OCI-M2 (cell line): Measurements from ENCODE around the gene WSB2.
"Not testable (repeated sequence)": the region's sequence is repeated elsewhere in the genome, so short reads cannot be mapped to it uniquely, and the experiment has no call there.

Experiments
- DNase-seq: peaks from one replicate; lab custom pipeline; 2025; ENCODE audit not compliant: unreplicated experiment; lab: John Stamatoyannopoulos, UW

WSB2 gene

GRCh38 chr12:118035190-118036041 is 25.6 kb downstream of the WSB2 start:
- DNase-seq: no peak

- DNase-seq: no peak
Observed at GRCh38 chr12:118034429-118035189, 26.4 kb downstream of the WSB2 start.

- no peak for DNase-seq
Observed at GRCh38 chr12:118033902-118034301, 27.1 kb downstream of the WSB2 start.

- no peak for DNase-seq
Observed at GRCh38 chr12:118033323-118033722, 27.7 kb downstream of the WSB2 start.

GRCh38 chr12:118032188-118032587 is 28.8 kb downstream of the WSB2 start:
- DNase-seq: no peak

DNA sequence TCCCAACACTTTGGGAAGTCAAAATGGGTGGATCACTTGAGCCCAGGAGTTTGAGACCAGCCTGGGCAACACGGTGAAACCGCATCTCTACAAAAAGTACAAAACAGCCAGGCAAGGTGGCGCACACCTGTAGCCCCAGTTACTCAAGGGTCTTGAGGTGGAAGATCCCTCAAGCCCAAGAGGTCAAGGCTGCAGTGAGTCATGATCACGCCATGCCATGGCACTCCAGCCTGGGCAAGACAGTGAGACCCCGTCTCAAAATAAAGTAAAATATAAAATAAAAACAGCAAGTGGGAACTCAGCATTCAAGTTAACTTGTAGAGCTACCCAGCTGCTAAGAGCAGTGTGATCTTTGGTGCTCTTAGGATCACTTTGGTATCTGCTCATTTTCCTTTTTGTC is 31.8 kb downstream of the WSB2 start:
- no peak for DNase-seq

DNA sequence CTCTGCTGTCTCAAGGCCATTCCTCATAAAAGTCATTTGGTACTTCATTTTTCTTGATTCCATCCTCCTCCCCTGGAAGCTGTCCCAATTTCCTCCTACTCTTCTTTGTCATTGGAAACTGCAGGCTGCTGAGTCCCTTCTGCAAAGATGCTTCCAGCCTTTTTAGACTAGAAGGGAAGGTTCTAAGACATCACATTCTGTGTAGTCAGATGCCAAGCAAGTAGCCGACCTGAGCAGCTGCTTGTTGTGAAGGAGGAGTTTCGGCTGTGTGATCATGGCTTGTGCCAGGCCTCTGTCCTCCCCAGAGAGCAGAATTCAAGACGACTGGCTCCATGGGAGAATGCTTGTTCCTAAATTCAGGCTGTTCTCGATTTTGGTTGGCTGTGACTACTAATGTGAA is 35.8 kb downstream of the WSB2 start:
- DNase-seq: no peak

GRCh38 chr12:118023301-118023860 is 37.6 kb downstream of the WSB2 start:
- DNase-seq: no peak

GRCh38 chr12:118022728-118023109 is 38.3 kb downstream of the WSB2 start:
- no peak for DNase-seq

DNA sequence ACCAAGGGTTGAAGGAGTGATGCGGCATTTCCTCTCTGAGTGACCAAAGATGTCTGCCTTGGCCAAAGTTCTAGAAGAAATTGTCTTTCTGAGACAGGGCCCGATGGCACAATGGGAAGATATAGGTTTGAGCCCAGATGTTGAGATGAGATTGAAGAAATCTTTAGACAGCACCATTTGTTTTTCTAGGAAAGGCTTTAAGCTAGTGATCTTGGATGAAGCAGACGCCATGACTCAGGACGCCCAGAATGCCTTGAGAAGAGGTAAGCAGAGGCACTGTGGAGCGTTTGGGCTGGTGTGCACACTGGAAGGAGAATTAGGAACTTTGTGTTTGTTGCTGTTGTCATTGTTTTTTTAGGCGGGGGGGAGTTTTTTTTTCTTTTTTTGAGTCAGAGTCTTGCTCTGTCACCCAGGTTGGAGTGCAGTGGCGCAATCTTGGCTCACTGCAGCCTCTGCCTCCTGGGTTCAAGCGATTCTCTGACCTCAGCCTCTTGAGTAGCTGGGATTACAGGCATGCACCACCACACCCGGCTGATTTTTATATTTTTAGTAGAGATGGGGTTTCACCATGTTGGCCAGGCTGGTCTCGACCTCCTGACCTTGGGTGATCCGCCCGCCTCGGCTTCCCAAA is 38.8 kb downstream of the WSB2 start:
- not testable (repeated sequence) for DNase-seq

DNA sequence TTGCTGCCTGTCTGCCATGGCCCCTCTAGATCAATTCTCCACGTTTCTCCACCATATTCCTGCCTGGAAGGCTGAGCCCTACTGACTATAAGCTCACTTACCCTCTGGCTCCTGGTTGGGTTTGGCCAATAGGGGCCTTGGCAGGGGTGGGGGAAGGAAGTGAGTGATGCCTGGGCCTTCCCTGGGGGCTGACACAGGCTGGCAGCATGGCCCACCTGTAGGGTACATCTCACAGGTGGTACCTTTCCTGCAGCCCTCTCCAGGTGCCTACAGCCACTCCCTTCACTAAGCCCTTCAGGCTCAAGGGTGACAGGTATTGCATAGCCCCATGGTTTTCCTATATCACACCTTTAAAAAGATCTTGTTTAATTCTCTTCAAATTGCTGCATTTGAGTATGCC is 40.9 kb downstream of the WSB2 start:
- DNase-seq: no peak

- DNase-seq: no peak
Observed at GRCh38 chr12:118017926-118018325, 43.1 kb downstream of the WSB2 start.

- DNase-seq: peak; percentile 83
Observed at GRCh38 chr12:118016424-118017264, 44.3 kb downstream of the WSB2 start, which contains the start of gene RFC5. RFC5 (plus strand) TSS chr12:118016703; CDS start chr12:118016828, 125 bp downstream.

- DNase-seq: no peak
Observed at GRCh38 chr12:118015944-118016343, 45.0 kb downstream of the WSB2 start.

- no peak for DNase-seq
Observed at GRCh38 chr12:118015306-118015705, 45.7 kb downstream of the WSB2 start.

DNA sequence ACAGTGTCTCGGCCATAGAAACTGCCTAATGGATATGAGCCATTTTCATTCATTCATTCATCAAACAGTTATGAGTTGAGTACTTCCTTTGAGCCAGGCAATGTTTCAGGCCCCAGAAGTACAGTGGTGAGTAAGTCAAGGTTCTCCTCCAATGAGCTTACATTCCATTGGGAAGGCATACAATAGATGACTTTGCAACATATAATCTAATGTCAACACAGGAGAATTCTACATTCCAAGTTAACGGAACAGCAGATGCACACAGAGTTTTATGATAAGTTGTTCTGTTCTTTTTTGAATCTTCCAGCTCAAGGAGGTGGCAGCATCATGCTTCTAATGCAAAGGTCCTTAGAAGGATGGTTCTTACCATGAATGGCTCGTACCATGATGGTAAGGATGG is 47.7 kb downstream of the WSB2 start:
- no peak for DNase-seq

- no peak for DNase-seq
Observed at GRCh38 chr12:118011961-118012360, 49.0 kb downstream of the WSB2 start.

GRCh38 chr12:118011377-118011776 is 49.6 kb downstream of the WSB2 start:
- no peak for DNase-seq

GRCh38 chr12:118010903-118011302 is 50.1 kb downstream of the WSB2 start:
- DNase-seq: no peak

DNA sequence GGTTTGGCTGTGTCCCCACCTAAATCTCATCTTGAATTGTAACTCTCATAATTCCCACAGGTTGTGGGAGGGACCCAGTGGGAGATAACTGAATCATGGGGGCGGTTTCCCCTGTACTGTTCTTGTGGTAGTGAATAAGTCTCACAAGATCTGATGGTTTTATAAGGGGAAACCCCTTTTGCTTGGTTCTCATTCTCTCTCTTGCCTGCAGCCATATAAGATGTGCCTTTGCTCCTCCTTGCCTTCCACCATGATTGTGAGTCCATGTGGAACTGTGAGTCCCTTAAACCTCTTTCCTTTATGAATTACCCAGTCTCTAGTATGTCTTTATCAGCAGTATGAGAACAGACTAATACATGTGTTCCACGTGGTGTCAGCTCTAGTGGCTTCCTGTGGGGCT is 61.2 kb downstream of the WSB2 start:
- DNase-seq: not testable (repeated sequence)

GRCh38 chr12:117998719-117999118 is 62.3 kb downstream of the WSB2 start:
- DNase-seq: no peak
